Neural progenitor cell (in vitro differentiated cells): ENCODE results near the gene XRCC2.

ENCODE experiments used
- EZH2 ChIP-seq: fragments of 200-600 bp; sonication (generic); IDR thresholded peaks from 2 replicates; pipeline ENCODE4 v1.6.1; 2017; ENCODE audit warnings: antibody characterized with exemption, mild to moderate bottlenecking, moderate library complexity
- EZH2phosphoT487 ChIP-seq: fragments of 200-600 bp; sonication (generic); IDR thresholded peaks from 2 replicates; pipeline ENCODE4 v1.6.1; 2017; ENCODE audit warnings: antibody characterized with exemption
- TF ChIP-seq, protein P1 (sequence below): fragments of 200-600 bp; sonication (generic); IDR thresholded peaks from 2 replicates; pipeline ENCODE4 v1.5.1; 2017; ENCODE audit warnings: antibody characterized with exemption, mild to moderate bottlenecking

DNA sequence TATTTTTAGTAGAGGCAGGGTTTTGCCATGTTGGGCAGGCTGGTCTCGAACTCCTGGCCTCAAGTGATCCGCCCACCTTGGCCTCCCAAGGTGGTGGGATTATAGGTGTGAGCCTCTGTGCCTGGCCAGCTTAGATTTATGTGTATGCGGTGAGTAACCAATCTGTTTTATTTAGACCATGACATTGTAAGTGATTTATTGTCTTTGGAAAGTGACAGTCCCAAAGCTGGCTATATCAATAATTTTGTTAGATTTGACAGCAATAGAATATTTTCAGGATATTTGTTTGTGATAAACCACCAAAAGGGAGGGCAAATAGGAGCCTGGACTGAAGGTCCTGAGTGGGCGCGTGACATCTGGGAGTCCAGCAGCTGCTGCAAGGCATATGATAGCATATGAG is 75.7 kb downstream of the XRCC2 start:
- TF ChIP-seq EZH2 (no peak), EZH2phosphoT487 (no peak)
- TF ChIP-seq, protein P1, sequence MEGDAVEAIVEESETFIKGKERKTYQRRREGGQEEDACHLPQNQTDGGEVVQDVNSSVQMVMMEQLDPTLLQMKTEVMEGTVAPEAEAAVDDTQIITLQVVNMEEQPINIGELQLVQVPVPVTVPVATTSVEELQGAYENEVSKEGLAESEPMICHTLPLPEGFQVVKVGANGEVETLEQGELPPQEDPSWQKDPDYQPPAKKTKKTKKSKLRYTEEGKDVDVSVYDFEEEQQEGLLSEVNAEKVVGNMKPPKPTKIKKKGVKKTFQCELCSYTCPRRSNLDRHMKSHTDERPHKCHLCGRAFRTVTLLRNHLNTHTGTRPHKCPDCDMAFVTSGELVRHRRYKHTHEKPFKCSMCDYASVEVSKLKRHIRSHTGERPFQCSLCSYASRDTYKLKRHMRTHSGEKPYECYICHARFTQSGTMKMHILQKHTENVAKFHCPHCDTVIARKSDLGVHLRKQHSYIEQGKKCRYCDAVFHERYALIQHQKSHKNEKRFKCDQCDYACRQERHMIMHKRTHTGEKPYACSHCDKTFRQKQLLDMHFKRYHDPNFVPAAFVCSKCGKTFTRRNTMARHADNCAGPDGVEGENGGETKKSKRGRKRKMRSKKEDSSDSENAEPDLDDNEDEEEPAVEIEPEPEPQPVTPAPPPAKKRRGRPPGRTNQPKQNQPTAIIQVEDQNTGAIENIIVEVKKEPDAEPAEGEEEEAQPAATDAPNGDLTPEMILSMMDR = no peak
